GM20431 (cell line): ENCODE data around the gene SMPDL3A.

Experiments
- in situ Hi-C: fragments of 300-500 bp; cut with MseI, MboI; formaldehyde crosslinking; loops from one replicate; pipeline ENCODE4 v1.15.0; 2020; ENCODE audit warnings: low sequenced_read_pairs; ENCODE audit not compliant: unreplicated experiment

SMPDL3A gene

DNA sequence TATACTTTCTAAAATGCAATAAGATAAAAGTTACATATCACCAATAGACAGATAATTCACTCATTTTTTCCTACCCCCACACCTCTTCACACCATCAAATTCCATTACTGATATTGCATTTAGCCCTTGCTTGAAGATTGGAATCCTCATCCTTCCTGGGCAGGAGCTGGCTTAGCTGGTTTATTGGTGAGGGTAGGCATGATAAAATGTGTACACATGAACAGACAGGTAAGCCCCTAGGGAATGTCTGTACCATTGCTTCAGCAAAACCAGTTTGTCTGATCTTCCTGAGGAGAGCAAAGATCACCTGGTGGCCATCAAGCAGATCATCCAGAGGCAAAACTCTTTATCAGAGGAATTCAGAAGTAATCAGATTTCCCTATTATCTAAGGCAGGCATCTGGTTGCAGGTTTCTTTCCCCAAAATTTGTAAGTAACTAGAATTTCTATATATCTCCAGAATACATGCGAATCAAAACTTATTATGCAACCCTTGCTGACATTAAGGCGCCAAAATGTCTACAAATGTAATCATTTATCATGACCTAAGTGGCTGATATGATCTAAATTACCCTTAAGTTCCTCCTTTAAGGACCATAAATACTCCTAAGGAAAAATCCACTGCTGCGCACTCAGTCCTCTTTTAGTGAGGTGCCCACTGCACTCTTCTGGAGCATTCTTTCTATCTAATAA lies 16.2 kb upstream of the SMPDL3A start:
- in situ Hi-C loops, result no loop called here

DNA sequence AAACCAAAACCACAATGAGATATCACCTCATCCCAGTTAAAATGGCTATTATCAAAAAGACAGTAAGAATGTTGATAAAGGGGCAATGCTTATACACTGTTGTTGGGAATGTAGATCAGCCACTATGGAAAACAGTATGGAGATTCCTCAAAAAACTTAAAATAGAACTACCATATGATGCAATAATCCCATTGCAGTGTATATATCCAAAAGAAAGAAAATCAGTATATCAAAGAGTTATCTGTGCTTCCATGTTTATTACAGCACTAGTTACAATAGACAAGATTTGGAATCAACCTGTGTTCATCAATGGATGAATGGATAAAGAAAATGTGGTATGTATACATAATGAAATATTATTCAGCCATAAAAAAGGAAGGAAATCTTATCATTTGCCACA lies 13.1 kb upstream of the SMPDL3A start:
- in situ Hi-C loops, result no loop called here

DNA sequence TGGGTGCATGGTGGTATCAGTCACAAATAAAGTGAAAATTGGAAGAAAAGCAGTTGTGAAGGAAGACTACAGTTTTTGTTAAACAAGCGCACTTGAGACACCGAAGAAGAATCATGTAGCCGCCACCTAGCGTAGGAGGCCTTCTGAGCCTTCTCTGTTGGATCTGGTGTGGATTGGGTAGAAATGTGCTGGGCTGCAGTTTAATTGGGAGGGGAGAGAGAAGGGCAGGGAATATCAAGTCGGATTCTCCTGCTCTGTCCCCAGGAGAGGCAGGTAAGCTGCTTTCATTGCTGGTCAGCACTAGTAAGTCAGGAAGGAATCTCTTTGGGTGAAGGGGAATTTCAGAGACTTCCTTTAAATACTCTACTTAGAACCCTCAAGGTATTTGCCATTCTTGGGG lies 10.8 kb upstream of the SMPDL3A start:
- in situ Hi-C loops, result no loop called here

DNA sequence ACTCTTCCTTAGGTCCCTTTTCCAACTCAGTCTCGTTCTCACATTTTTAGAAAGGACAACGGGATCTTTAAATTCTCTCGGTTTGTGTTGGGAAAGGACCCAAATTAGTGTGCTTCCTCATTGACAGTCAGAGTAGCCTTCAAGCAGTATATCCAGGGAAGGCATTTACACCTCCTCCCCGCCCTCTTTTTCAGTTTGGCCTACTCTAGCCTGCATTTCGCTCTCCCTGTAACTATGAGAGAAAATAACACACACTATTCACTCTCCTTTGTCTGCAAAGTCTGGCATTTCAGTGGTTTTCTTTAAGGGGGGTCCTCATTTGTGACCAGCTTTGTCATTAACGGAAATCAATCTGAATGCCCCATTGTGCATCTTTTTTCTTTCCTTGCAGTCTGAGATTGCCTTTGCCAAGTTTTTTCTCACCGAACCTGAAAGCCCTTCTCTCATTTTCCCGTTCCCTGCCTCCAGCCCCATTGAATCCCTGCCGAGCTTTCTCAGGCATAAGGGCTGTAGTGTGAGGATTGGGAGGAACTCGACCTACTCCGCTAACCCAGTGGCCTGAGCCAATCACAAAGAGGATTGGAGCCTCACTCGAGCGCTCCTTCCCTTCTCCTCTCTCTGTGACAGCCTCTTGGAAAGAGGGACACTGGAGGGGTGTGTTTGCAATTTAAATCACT lies 9.9 kb upstream of the SMPDL3A start:
- in situ Hi-C loops, result no loop called here

DNA sequence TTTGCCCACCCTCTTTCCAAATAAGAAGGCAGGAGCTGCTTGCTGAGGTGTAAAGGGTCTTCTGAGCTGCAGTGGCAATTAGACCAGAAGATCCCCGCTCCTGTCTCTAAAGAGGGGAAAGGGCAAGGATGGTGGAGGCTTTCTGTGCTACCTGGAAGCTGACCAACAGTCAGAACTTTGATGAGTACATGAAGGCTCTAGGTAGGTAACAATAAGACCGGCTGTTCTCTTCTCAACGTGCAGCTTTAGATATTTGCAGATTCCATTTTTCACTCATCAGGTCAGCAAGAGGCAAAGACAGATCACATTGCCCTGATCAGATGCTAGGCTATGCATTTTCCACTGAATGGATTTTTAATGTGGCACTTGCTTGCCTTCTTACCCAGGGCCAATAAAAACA lies 9.4 kb upstream of the SMPDL3A start, which contains the start of gene FABP7:
Gene FABP7 (plus strand): TSS at position 50 of the 400 bp plus-strand sequence. CDS start 79 bp downstream, at position 129.
- in situ Hi-C loops, result no loop called here

DNA sequence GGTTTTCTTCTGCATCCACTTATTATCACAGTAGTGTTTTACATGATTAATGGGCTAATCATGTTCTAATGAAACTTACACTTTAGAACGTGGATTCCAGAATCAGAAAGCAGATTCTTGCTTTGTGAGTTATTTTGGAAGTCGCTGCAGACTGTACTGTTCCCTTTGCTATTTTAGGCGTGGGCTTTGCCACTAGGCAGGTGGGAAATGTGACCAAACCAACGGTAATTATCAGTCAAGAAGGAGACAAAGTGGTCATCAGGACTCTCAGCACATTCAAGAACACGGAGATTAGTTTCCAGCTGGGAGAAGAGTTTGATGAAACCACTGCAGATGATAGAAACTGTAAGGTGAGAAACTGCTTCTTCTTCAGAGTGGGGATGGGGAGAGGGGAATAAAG lies 8.9 kb upstream of the SMPDL3A start:
- in situ Hi-C loops, result no loop called here

DNA sequence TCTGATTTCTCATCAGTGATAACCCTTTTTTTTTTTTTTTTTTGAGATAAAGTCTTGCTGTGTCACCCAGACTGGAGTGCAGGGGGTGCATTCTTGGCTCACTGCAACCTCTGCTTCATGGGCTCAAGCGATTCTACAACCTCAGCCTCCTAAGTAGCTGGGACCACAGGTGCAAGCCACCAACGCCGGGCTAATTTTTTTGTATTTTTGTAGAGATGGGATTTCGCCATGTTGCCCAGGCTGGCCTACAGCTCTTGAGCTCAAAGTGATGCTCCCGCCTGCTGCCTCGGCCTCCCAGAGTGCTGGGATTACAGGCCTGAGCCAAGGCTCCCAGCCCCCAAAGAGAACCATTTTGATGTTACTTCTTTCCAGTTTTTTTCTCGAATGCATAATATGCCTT lies 7.3 kb upstream of the SMPDL3A start:
- in situ Hi-C loops, result no loop called here

DNA sequence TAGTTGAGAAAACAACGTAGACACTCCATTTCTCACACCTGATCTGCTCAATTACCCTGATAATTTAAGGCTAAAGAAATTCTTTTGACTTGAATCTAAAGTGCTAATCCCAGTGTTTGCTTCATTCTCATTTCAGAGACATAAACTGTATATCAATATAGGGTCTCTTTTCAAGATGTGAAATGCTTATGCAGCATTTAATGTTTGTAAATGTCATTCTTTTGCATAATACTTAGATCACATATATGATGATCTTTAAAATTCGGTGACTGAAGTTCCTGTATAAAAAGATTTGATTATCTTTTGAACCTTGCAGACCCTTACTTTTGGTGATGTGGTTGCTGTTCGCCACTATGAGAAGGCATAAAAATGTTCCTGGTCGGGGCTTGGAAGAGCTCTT lies 5.7 kb upstream of the SMPDL3A start:
- in situ Hi-C loops, result no loop called here

DNA sequence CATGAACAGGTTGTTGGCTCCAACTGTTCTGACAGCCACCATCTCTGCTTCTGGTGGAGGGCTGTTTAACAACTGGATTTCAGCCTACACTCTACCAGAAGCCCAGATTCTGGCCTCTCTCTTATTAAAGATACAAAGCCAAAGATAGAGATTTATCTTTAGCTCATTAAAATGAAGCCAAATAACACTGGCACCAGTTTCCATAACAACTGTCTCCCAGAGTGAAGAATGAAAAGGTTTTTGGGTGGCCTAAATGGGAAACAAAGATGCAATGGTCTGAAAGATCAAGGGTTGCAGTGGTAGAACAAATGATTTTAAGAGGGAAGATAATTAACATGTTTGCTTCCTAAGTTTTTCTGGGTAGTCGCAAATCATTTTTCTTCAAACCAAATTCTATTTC lies 3.2 kb upstream of the SMPDL3A start:
- in situ Hi-C loops, result no loop called here

DNA sequence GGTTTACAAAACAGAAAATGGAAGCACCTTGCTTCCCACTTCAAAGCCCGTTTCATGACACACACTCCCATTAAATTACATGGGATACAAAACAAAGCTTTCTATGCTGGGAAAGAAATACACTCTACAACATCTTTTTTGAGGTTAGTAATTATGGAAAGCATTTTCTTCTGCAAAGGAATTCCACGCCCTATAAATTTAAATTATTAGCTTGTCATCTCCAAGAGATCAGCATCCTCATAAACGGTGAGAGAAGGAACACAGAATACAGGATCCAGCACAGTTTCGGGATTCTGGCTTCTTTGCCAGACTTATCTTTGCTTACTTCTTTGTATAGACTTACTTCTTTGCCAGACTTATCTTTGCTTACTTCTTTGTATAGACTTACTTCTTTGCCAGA lies 1.3 kb upstream of the SMPDL3A start:
- in situ Hi-C loops, result no loop called here

DNA sequence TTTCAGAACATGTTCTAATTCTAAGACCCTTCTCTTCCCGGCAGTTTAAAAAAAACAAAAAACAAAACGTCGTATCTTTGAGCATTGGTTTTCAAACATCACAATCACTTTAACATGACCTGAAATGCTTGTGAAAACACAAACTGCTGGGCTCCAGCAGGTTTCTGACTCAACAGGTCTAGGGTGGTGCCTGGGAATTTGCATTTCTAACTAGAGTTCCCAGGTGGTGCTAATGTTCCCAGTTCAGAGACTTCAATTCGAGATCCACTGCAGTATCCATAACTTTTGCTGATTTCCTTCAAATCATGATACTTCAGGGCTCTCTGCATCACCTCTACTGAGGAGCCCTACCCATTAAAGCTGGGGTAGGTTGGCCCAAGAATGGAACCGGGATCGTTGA lies 850 bp upstream of the SMPDL3A start:
- in situ Hi-C loops, result no loop called here

DNA sequence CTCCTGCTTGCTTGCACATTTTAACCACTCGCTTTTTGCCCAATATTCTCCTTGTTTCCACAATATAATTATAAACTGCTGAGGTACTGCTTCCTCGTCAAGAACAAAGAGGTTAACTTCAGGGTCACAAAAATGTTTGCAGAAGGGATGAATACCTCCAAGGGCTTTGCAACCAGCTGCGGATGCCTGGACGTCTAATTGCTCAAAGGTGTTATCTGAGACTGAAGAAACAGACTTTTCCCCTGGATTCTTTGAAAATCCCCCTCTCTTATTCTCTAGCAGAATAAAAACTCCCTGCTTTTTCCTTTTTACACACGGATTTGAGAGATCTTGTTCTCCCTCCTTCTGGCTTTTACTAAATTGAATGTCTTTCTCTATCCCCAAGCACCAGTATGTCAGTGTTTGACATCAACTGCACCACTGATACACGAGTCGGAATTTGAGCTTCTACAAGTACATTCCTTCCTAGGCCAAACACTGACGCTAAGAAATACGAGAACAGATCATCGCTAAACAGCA lies 336 bp upstream of the SMPDL3A start:
- in situ Hi-C loops, result no loop called here

DNA sequence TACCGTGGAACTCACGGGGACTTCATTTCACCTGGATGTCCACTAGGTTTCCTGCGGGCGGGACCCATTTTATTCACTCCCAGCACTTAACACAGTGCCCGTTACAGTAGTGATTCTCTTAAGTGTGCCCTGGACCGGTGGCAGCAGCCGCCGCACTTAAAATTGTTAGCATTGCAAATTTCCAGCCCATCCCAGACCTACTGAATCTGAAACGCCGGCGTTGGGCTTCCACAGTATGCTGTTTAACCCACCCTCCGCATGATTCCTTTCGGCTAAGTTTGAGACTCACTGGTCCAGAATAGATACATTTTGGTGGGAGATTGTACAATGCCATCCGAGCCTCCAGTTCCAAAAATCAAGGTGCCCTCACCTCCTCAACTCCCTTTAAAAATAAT lies 967 bp downstream of the SMPDL3A start:
- in situ Hi-C loops, result no loop called here

DNA sequence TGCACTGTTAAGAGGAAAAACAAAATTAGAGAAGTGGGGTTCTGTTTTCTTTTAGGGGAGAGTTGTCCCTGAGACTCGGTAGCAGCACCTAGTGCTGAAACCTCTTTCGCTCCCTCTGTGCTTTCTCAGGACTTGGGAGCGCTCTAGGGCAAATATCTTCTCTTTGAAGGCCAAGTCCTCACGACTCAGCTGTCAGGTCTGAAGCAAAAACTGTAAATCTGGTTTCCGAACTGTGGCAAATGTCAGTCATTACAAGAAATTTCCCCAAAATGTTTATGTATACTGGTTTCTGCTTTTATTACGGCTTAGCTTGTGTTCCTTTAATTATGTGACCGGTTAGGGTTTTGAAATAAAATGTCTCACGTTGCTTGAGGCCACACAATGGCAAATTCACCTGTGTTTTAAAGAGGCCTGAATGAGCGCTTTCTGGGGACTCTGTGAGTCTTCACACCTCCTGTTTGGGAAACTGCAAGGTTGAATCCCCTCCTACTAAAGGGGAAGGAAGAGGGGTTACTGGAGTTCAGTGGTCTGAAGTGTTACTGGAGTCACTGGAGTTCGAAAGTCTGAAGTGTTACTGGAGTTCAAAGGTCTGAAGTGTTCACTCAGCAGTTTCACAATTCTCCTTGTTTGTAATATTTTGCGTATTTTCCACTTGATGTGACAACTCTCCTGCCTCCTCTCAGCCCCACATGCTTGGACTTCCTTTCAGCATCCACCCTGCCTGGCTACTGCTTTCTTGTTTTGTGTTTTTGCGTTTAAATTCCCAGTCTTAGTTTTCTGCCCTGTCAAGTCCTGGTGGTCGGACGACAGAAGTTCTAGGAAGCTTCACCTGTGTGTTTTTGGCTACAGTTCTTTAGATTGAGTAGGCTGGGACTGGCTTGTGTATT lies 1.6 kb downstream of the SMPDL3A start:
- in situ Hi-C loops, result no loop called here

DNA sequence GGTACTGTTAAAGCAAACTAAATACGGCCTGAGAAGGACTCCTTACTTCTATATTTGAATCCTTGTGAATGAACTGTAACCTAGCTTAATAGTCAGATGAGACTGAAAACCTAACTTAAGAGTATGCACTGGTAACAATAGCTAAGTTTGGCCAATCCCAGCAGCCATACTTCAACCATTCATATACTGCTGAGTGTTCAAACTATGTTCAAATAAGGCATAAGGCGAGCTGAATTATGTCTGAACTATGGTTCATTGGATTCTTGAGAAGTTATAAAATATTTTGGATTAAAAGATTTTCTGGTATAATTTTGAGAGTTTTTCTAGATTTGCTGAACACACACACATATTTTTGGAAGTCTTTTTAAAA lies 2.2 kb downstream of the SMPDL3A start:
- in situ Hi-C loops, result no loop called here

DNA sequence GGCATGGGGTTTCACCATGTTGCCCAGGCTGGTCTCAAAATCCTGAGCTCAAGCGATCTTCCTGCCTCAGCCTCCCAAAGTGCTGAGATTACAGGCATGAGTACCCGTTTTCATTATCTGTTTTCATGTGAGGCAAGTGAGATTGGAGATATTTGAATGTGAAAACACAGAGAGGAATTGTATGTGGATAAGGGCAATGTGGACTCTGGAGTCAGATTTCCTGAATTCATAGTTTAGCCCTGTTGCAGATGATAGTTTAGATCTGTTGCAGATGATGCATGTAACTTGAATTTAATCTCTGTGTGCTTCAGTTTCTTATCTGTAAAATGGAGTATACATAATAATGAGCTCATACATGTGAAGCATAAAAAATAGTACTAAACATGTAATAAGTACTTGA lies 3.7 kb downstream of the SMPDL3A start:
- in situ Hi-C loops, result no loop called here

DNA sequence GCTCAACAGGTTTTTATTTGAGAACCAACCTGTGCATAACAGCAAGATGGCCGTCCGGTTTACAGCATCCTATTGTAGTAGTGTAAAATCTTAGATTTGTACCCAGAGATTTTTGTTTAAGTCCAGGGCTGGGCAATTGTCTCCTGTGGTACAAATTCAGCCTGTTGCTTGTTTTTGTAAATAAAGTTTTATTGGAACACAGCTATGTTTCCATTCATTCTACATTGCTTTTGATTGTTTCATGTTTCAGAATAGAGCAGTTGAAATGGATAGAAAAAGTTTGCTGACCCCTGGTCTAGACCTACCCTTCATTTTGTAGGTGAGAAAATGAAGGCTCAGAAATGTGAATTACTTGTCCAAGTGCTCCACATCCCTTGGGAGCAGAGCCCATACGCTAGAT lies 8.5 kb downstream of the SMPDL3A start:
- in situ Hi-C loops, result no loop called here

DNA sequence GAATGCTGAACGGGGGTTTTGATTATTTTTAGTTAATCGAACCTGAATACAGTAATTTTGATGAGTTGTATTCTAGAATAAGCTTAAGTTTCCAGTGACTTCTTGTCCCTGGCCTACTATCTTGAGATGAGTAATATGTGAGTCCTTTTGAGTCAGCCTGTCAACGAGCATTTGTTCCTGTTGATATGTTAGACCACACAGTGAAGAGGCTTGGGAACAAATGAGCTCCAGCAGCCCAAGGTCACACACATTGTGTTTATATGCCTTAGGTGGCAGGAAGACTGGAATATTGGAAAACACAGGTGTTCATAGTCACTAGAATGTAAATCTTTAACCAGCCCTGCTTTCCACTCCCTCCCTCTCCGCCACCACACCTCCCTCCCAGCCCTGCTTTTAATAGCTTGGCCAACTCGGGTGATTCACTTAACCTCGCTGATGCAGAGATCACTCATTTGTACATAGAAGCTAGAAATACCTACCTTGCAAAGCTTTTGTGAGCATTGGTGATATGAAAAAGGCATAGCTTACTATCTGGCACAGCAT lies 9.1 kb downstream of the SMPDL3A start:
- in situ Hi-C loops, result no loop called here

DNA sequence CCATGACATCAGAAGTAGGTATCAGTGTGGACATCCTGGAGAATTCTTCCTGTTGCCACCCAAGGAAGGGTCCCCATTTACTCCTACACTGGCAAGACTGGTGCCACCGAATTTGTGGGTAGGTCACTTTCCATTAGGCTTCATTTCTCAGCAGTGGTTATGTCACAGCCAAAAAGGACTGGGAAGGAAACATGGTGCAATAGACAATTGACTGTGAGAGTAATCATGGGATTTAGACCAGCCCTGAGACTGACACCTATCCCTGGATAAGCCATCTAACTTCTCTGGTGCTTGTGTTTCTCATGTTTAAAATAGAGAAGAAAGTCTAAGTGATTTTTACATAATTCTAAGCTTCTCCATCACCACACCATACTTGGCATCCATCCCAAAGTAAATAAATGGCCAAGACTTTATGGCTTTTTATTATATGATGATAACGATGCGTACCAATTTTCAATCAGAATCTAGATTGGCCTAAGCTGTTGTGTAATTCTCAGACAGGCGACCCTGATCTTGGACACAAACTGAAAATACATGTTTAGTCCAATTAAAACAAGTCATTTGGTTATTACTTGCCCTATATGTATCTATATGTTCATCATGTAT lies 10.2 kb downstream of the SMPDL3A start:
- in situ Hi-C loops, result no loop called here
